ENCODE data around the gene ZNF483.
"Not testable (repeated sequence)": the region's sequence is repeated elsewhere in the genome, so short reads cannot be mapped to it uniquely, and the experiment has no call there.

ZNF483 gene

DNA sequence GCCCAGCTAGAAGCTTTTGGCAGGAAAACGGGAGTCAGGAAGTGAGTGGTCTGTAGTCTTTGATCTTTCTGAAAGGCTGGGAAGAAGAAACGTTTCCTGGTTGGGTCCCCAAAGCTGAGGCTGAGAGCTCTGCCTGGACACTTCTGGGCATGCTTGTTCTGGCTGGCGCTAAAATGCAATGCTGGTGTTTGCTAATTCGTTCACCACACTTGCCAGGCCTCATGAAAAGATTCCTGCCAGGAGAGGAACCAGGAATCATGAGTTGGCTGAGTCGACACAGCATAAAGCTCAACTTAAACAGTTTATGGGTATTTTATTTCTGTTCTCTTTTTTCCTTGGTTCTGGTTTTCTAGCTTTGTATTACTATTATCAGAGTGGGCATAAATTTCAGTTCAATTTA, 85.2 kb downstream of the ZNF483 start:
- DNase-seq (ENCODE audit: low read depth in 2 of 3, low spot score in 2 of 3): no peak

DNA sequence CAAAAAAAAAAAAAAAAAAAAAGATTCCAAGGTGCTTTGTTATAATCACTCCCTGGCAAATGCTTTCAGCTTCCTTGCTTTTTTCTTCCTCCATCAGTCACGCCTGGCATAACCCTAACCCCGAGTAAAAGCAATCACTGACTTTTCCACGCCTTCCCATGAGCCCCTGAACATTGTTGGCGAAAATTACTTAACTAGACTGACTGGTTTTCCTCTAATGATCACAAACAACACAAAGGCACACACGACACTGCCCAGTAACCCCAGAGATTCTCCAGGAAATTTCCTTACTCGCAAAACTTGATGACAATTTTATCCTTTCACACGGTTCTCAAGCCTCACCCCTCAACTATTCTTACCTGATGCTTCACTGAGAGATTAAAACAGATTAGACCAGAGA, 85.9 kb downstream of the ZNF483 start:
- no peak for DNase-seq (ENCODE audit: low read depth in 2 of 3, low spot score in 2 of 3)

DNA sequence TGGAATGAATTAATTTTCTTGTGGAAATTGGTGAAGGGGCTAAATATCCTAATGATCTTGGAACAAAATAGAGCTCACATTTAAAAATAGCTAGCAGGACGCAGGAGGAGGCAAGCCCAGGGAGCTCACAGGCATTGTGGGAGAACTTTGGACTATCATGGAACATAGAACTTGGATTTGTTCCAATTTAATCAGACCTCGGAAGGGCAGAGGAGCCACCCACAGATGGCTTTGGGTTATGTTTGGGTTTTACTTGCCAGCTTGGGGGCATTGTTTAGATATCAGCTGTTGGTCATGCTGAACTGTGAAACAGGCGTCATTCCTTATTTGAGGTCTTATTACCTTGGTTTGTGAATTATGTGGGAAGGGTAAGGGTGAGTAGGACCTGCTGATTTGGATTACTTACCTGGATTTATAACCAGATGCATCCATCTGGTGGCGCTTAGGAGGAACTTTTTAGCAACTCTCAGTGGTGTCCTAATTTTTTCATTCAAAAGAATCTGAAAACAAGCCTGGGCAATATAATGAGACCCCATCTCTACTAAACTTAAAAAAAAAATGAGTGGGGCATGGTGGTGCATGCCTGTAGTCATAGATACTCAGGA, 88.6 kb downstream of the ZNF483 start:
- no peak for DNase-seq (ENCODE audit: low read depth in 2 of 3, low spot score in 2 of 3)

DNA sequence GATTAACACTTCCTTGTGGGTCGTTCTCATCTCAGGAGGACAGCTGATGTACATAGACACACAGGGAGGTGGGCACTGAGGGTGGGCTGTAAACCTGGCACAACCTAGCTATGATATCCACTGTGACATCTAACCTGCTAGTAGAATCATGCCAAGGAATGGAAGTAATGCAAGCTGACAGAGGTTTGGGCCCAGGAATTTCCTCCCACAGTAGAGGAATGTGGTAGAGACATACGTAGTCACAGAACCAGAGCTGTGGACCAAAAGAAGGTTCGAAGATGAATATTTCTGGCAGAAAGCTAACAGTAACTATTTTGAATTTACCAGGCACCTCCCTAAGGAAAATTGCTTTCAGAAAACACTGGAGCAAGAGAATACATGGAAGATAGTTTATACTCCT, 90.9 kb downstream of the ZNF483 start:
- no peak for DNase-seq (ENCODE audit: low read depth in 2 of 3, low spot score in 2 of 3)

DNA sequence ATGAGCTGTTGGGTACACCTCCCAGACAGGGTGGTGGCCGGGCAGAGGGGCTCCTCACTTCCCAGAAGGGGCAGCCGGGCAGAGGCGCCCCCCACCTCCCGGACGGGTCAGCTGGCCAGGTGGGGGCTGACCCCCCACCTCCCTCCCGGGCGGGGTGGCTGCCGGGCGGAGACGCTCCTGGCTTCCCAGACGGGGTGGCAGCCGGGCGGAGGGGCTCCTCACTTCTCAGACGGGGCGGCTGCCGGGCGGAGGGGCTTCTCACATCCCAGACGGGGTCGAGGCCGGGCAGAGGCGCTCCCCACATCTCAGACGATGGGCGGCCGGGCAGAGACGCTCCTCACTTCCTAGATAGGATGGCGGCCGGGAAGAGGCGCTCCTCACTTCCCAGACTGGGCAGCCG, 92.4 kb downstream of the ZNF483 start:
- DNase-seq (ENCODE audit: low read depth in 2 of 3, low spot score in 2 of 3): not testable (repeated sequence)

DNA sequence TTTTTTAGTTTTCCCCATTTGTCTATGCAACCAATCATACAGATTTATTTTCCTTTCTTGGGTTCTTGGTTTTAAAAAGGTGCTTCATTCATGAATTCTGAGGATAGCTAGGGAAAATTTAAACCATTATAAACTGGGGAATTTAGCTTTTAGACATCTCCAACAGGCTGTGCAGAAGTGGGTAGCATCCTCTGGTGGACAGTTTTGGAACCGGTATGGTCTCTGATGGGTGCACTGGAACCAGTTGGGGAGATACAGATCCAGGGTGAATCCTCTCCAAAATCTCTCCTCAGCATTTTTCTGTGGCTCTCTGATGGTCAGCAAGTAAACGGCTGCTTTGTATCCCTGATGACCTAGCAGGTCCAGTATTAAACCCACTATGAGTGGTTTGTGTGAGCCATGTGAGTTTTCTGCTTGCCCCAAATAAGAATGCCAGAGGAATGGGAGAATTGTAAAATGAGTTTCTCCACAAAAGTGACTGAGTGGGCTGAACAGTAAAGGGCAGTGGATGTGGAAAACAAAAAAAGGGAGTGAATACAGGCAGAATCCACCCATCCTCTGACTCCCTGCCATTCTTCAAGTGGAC, 97.0 kb downstream of the ZNF483 start:
- DNase-seq (ENCODE audit: low read depth in 2 of 3, low spot score in 2 of 3): no peak

DNA sequence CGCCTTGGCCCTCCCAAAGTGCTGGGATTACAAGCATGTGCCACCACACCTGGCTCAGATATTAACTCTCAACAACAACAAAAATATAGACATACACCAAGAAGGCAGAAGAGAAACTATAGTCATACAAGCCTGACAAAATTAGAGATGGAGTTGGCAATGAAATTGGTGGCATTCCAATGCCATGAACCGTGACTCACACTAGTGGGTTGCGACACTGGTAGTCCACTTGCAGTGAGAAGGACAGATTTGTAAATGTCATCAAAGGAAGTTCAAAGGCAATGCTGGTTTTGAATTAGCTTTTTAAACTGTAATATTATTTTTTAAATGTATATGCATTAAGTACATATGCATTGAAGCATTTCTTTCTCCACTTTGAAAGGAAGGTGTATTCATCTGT, 97.6 kb downstream of the ZNF483 start:
- no peak for DNase-seq (ENCODE audit: low read depth in 2 of 3, low spot score in 2 of 3)

Data from activated CD8-positive, alpha-beta memory T cell treated with anti-CD3 and anti-CD28 coated beads for 48 hours (primary cell).